OCI-LY7 (cell line): ENCODE results near the gene GNA12. TPM values are rescaled to one million over a fixed set of nuclear protein-coding genes. Genes with fewer than 3 reads are reported as not detected.
A peak's percentile ranks its signal among the peaks of the same experiment; 100 is the strongest.

ENCODE experiments used
- BruUV-seq: library from RNA; stranded (reverse); fragments of 400-500 nt; replicated peaks from 2 replicates; lab custom pipeline; 2021; lab: Mats Ljungman, UMichigan
- CTCF ChIA-PET: fragments of 300-600 bp; sonication (Branson Sonifier 250); formaldehyde crosslinking; loops from one replicate; lab custom pipeline; 2022; ENCODE audit warnings: antibody characterized with exemption; ENCODE audit not compliant: unreplicated experiment; lab: Charles Lee
- POLR2A ChIA-PET: fragments of 300-600 bp; sonication (Branson Sonifier 250); formaldehyde crosslinking; loops from one replicate; lab custom pipeline; 2022; ENCODE audit warnings: antibody characterized with exemption; lab: Charles Lee
- DNase-seq: peaks from one replicate; pipeline ENCODE4 v3.0.0-alpha.2; 2015; ENCODE audit warnings: low spot score
- H2AFZ ChIP-seq: fragments of 200-600 bp; sonication (generic), shearing (Covaris generic); 2 replicates; pipeline ENCODE4 v1.6.1; 2014; ENCODE audit warnings: mild to moderate bottlenecking, antibody characterized with exemption, low read length, moderate library complexity
- H3K27ac ChIP-seq: fragments of 200-600 bp; sonication (generic); 2 replicates; pipeline ENCODE4 v1.5.1; 2014; ENCODE audit warnings: mixed run types, low read depth, mild to moderate bottlenecking, moderate library complexity, low read length, inconsistent platforms; ENCODE audit not compliant: poor library complexity, severe bottlenecking
- H3K36me3 ChIP-seq: fragments of 200-600 bp; sonication (generic); 2 replicates; pipeline ENCODE4 v1.6.1; 2014; ENCODE audit warnings: mild to moderate bottlenecking, antibody characterized with exemption, low read length, moderate library complexity, mixed read lengths; ENCODE audit not compliant: insufficient read depth
- H3K4me1 ChIP-seq: fragments of 200-600 bp; sonication (generic); 2 replicates; pipeline ENCODE4 v1.5.1; 2014; ENCODE audit warnings: mild to moderate bottlenecking, low read length; ENCODE audit not compliant: insufficient read depth, poor library complexity, severe bottlenecking
- H3K4me2 ChIP-seq: fragments of 200-600 bp; sonication (generic); 2 replicates; pipeline ENCODE4 v1.6.1; 2014; ENCODE audit warnings: mild to moderate bottlenecking, low read length
- H3K4me3 ChIP-seq: fragments of 200-600 bp; sonication (generic); 2 replicates; pipeline ENCODE4 v1.5.1; 2014; ENCODE audit warnings: mild to moderate bottlenecking, low read depth, low read length; ENCODE audit not compliant: poor library complexity, severe bottlenecking
- H3K79me2 ChIP-seq: fragments of 200-600 bp; sonication (generic); 2 replicates; pipeline ENCODE4 v1.6.1; 2016; ENCODE audit warnings: low read depth, mild to moderate bottlenecking, low read length, moderate library complexity, mixed read lengths; ENCODE audit not compliant: insufficient read depth
- H3K9me2 ChIP-seq: fragments of 200-600 bp; sonication (generic); 2 replicates; pipeline ENCODE4 v1.6.1; 2016; ENCODE audit warnings: mild to moderate bottlenecking, low read length, mixed read lengths; ENCODE audit not compliant: insufficient read depth
- H3K9me3 ChIP-seq: fragments of 200-600 bp; sonication (generic); 2 replicates; pipeline ENCODE4 v1.6.1; 2014; ENCODE audit warnings: mild to moderate bottlenecking, mixed run types, low read length, mixed read lengths
- H4K20me1 ChIP-seq: fragments of 200-600 bp; sonication (generic); 2 replicates; pipeline ENCODE4 v1.6.1; 2014; ENCODE audit warnings: mild to moderate bottlenecking, antibody characterized with exemption, low read length, moderate library complexity, mixed read lengths; ENCODE audit not compliant: insufficient read depth
- CTCF ChIP-seq: fragments of 200-600 bp; sonication (generic); conservative IDR thresholded peaks from 2 replicates; pipeline ENCODE4 v1.5.1; 2014; ENCODE audit warnings: mild to moderate bottlenecking, antibody characterized with exemption, low read length, moderate library complexity, mixed read lengths
- EZH2phosphoT487 ChIP-seq: fragments of 200-600 bp; sonication (generic); IDR thresholded peaks from 2 replicates; pipeline ENCODE4 v1.6.1; 2018; ENCODE audit warnings: low read depth, borderline replicate concordance, mild to moderate bottlenecking, mixed run types, antibody characterized with exemption, low read length, moderate library complexity, mixed read lengths
- intact Hi-C: fragments of 100-400 bp; cut with micrococcal nuclease; formaldehyde crosslinking; loops from one replicate; pipeline ENCODE4 v1.10.0; 2022; ENCODE audit not compliant: unreplicated experiment
- total RNA-seq, 2 experiments: library from RNA; depleted of rRNA in 1 of 2; stranded (reverse); fragments of >200 nt in 1 of 2; shearing (Covaris generic) in 1 of 2; gene quantifications; 2 replicates each; pipeline ENCODE4 v1.2.3, GENCODE V29; 2014 to 2022

GNA12 gene
- total RNA-seq, 2 experiments from 2014 or later: 10.3 to 35.9 TPM

GRCh38 chr7:2869981-2870380, 25.9 kb upstream of the GNA12 start:
- H4K20me1 ChIP-seq: no peaks in the 10 kb centered on the region
- H3K9me3 ChIP-seq: no peaks in the 10 kb centered on the region
- CTCF ChIA-PET: interaction anchor here (0.6 kb wide), 1 partner anchor 129 kb away, joined by 4 read pairs; no protein-coding TSS in a partner anchor
- H3K36me3 ChIP-seq: no peaks in the 10 kb centered on the region
- peak overlapping the region; percentile 18 for H3K27ac ChIP-seq
- DNase-seq: no peak
- POLR2A ChIA-PET: interaction anchor here (0.6 to 0.9 kb wide), 3 partner anchors 8 to 24 kb away, joined by 3 to 4 read pairs (median 3); no protein-coding TSS in a partner anchor
- BruUV-seq: no TSS peak
- intact Hi-C loops: loop anchor here (10.0 kb wide), 2 partner anchors 435 to 1025 kb away; partner anchors contain the start of gene SDK1
- TF ChIP-seq EZH2phosphoT487 (no peak), CTCF (no peak)
- H3K9me2 ChIP-seq: no peaks in the 10 kb centered on the region
- H3K4me2 ChIP-seq: peak overlapping the region; percentile 42; the same call in 1 of the 2 replicates
- no peaks in the 10 kb centered on the region for H3K79me2 ChIP-seq
- H2AFZ ChIP-seq: peak overlapping the region; percentile 63; the same call in 1 of the 2 replicates
- H3K4me3 ChIP-seq: peak overlapping the region; percentile 14
- peaks cover 49% of the 10 kb centered on the region for H3K4me1 ChIP-seq

- Histone ChIP-seq H3K9me3 (no peaks in the 10 kb centered on the region), H2AFZ (no peak overlapping the region), H3K4me3 (no peak overlapping the region), H3K79me2 (no peaks in the 10 kb centered on the region), H3K9me2 (no peaks in the 10 kb centered on the region), H3K4me2 (no peak overlapping the region), H4K20me1 (no peaks in the 10 kb centered on the region), H3K27ac (no peak overlapping the region), H3K4me1 (peaks cover 24% of the 10 kb centered on the region), H3K36me3 (no peaks in the 10 kb centered on the region)
- POLR2A ChIA-PET: interaction anchor here (0.6 to 0.8 kb wide), 2 partner anchors 29 to 68 kb away, joined by 3 to 6 read pairs; no protein-coding TSS in a partner anchor
- DNase-seq: no peak
- CTCF ChIA-PET: interaction anchor here (1.3 kb wide), 1 partner anchor 156 kb away, joined by 4 read pairs; no protein-coding TSS in a partner anchor
- no TSS peak for BruUV-seq
- TF ChIP-seq CTCF: no peak
- intact Hi-C loops: loop anchor here (10.0 kb wide), 2 partner anchors 438 to 1028 kb away; partner anchors contain the start of gene SDK1
Observed at GRCh38 chr7:2866601-2867000, 22.5 kb upstream of the GNA12 start.
